Stimulated activated CD8-positive, alpha-beta memory T cell treated with anti-CD3 and anti-CD28 coated beads, Interleukin-12 subunit alpha, Interleukin-12 subunit beta, amount 100 ng/mL, for 4 hours (primary cell): ENCODE measurements around the gene SMNDC1.
"Not testable (repeated sequence)": the region's sequence is repeated elsewhere in the genome, so short reads cannot be mapped to it uniquely, and the experiment has no call there.

Experiments used
- DNase-seq: peaks from one replicate; pipeline ENCODE4 v3.0.0-alpha.2; 2020; ENCODE audit warnings: low read depth

Gene SMNDC1

GRCh38 chr10:110251392-110251791, 53.3 kb downstream of the SMNDC1 start:
- DNase-seq, result not testable (repeated sequence)

GRCh38 chr10:110249489-110249888, 55.2 kb downstream of the SMNDC1 start:
- DNase-seq, result not testable (repeated sequence)

GRCh38 chr10:110247833-110248232, 56.9 kb downstream of the SMNDC1 start:
- DNase-seq, result not testable (repeated sequence)

GRCh38 chr10:110244550-110244949, 60.2 kb downstream of the SMNDC1 start:
- no peak for DNase-seq

GRCh38 chr10:110242511-110242910, 62.2 kb downstream of the SMNDC1 start:
- no peak for DNase-seq

- DNase-seq, result no peak
Measured at GRCh38 chr10:110241841-110242240, 62.9 kb downstream of the SMNDC1 start.

GRCh38 chr10:110241407-110241806, 63.3 kb downstream of the SMNDC1 start:
- no peak for DNase-seq
